K562 (cell line): ENCODE measurements around the gene HSFX3. TPM values are rescaled to one million over a fixed set of nuclear protein-coding genes. Genes with fewer than 3 reads are reported as not detected.

Source experiments
- CEBPB ChIP-seq: fragments of 450-650 bp; IDR thresholded peaks from 2 replicates; pipeline ENCODE4 v1.6.1; 2016; ENCODE audit warnings: missing genetic modification characterization, missing compliant biosample characterization
- GABPB1 ChIP-seq: sonication (generic); formaldehyde crosslinking; IDR thresholded peaks from 2 replicates; pipeline ENCODE4 v1.8.0; 2022; ENCODE audit warnings: mild to moderate bottlenecking, missing genetic modification reagents
- JUN ChIP-seq, 2 experiments: sonication (generic) in 1 of 2; formaldehyde crosslinking in 1 of 2; IDR thresholded peaks; 2 replicates each; pipeline versions ENCODE4 v1.6.1 to v1.8.0; 2012 to 2022; ENCODE audit warnings: borderline replicate concordance in 2 of 2, mild to moderate bottlenecking in 2 of 2, improper control_type of control experiment in 1 of 2, low read depth in 1 of 2, low read length in 1 of 2, missing genetic modification reagents in 1 of 2
- KAT2B ChIP-seq: IDR thresholded peaks from one replicate; pipeline ENCODE4 v1.6.1; 2012; ENCODE audit warnings: low read depth, mild to moderate bottlenecking, control low read depth, inconsistent platforms, low read length, moderate library complexity
- PATZ1 ChIP-seq: fragments of 250-450 bp; sonication (Bioruptor Pico); IDR thresholded peaks from 2 replicates; pipeline ENCODE4 v1.5.0; 2020; ENCODE audit warnings: mild to moderate bottlenecking, borderline replicate concordance
- PHF20 ChIP-seq: fragments of 450-650 bp; IDR thresholded peaks from 2 replicates; pipeline ENCODE4 v1.6.1; 2018; ENCODE audit not compliant: partially characterized antibody
- PHF8 ChIP-seq: fragments of 200-600 bp; sonication (generic); IDR thresholded peaks from 2 replicates; pipeline ENCODE4 v1.6.1; 2012; ENCODE audit warnings: mixed run types, mild to moderate bottlenecking, inconsistent platforms, low read length, moderate library complexity, borderline replicate concordance
- TSHZ1 ChIP-seq: fragments of 250-450 bp; sonication (Bioruptor Pico); IDR thresholded peaks from 2 replicates; pipeline ENCODE4 v1.4.0; 2020; ENCODE audit warnings: mild to moderate bottlenecking, moderate library complexity
- ZFX ChIP-seq: sonication (generic); formaldehyde crosslinking; IDR thresholded peaks from 2 replicates; pipeline ENCODE4 v1.8.0; 2022; ENCODE audit warnings: mild to moderate bottlenecking, missing genetic modification reagents, moderate library complexity
- ZNF24 ChIP-seq: fragments of 450-650 bp; IDR thresholded peaks from 2 replicates; pipeline ENCODE4 v1.6.1; 2016
- ZNF696 ChIP-seq: fragments of 250-450 bp; sonication (Bioruptor Pico); conservative IDR thresholded peaks from 2 replicates; pipeline ENCODE4 v1.4.0; 2020; ENCODE audit warnings: mild to moderate bottlenecking, moderate library complexity
- polyA plus RNA-seq, 8 experiments: library from polyadenylated mRNA; depleted of rRNA in 4 of 8; stranded (reverse) in 5 of 8; unstranded in 3 of 8; fragments of >200 nt; fragmentation: Nextera tagmentation in 2 of 8; fragmentation: Illumina TruSeq in 1 of 8; extraction: Ambion mirVana in 2 of 8; extraction: Trizol in 1 of 8; gene quantifications; 2 replicates each; pipeline versions ENCODE4 v1.2.1 to v1.2.3, GENCODE V29; 2011 to 2014; ENCODE audit warnings: inconsistent platforms in 1 of 8, missing spikeins in 1 of 8
- total RNA-seq, 7 experiments: library from RNA; depleted of rRNA in 6 of 7; stranded (reverse); fragments of >200 nt in 6 of 7; fragmentation: Illumina TruSeq in 2 of 7; extraction: Trizol in 2 of 7; gene quantifications; 2 replicates each; pipeline versions ENCODE4 v1.2.1 to v1.2.3, GENCODE V29; 2011 to 2021; ENCODE audit warnings: low replicate concordance in 1 of 7
- TF ChIP-seq, protein P1 (sequence below): fragments of 250-450 bp; sonication (Bioruptor Pico); IDR thresholded peaks from 2 replicates; pipeline ENCODE4 v1.5.0; 2021
- TF ChIP-seq, protein P2 (sequence below), 2 experiments: fragments of 450-650 bp in 1 of 2; sonication (generic) in 1 of 2; formaldehyde crosslinking in 1 of 2; IDR thresholded peaks in 1 of 2; conservative IDR thresholded peaks in 1 of 2; 2 replicates each; pipeline versions ENCODE4 v1.6.1 to v1.8.1; 2016 to 2023; ENCODE audit warnings: mild to moderate bottlenecking in 2 of 2, moderate library complexity in 2 of 2, inconsistent platforms in 1 of 2, missing genetic modification reagents in 1 of 2

The HSFX3 gene
- total and polyA plus RNA-seq, 9 of the 15 experiments (the other 6 are each of a cell fraction or from before 2014, with no cell fraction given) = 0.08 to 0.10 TPM; not detected in 7

- TF ChIP-seq, protein P1, sequence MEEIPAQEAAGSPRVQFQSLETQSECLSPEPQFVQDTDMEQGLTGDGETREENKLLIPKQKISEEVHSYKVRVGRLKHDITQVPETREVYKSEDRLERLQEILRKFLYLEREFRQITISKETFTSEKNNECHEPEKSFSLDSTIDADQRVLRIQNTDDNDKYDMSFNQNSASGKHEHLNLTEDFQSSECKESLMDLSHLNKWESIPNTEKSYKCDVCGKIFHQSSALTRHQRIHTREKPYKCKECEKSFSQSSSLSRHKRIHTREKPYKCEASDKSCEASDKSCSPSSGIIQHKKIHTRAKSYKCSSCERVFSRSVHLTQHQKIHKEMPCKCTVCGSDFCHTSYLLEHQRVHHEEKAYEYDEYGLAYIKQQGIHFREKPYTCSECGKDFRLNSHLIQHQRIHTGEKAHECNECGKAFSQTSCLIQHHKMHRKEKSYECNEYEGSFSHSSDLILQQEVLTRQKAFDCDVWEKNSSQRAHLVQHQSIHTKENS (CRISPR knock-in tag) = no peak
- peak; percentile 29 for TF ChIP-seq PHF20
- peak; percentile 41; the same call in 1 of the 2 replicates for TF ChIP-seq ZNF24
- TF ChIP-seq GABPB1 (CRISPR knock-in tag) = no peak
- TF ChIP-seq TSHZ1 = no peak
- no peak for TF ChIP-seq ZNF696 (CRISPR knock-in tag)
- no peak for TF ChIP-seq KAT2B
- TF ChIP-seq ZFX (CRISPR knock-in tag) = peak; percentile 93
- TF ChIP-seq PATZ1 (CRISPR knock-in tag) = no peak
- TF ChIP-seq, protein P2, sequence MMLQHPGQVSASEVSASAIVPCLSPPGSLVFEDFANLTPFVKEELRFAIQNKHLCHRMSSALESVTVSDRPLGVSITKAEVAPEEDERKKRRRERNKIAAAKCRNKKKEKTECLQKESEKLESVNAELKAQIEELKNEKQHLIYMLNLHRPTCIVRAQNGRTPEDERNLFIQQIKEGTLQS (IDR thresholded peaks at IDR 0.05) = no peak
- TF ChIP-seq, protein P2 (CRISPR knock-in tag; conservative IDR thresholded peaks at IDR 0.05) = no peak
- 0 out of 2 replicates have a peak, but pooled peaks have one; percentile 24 for TF ChIP-seq JUN (IDR thresholded peaks at IDR 0.05; ENCODE audit: borderline replicate concordance, low read depth, low read length)
- no peak for TF ChIP-seq JUN (CRISPR knock-in tag; IDR thresholded peaks at IDR 0.05; ENCODE audit: borderline replicate concordance)
- peak; percentile 37; the same call in 1 of the 2 replicates for TF ChIP-seq CEBPB (tag)
- TF ChIP-seq PHF8 = peak; percentile 91
Measured at GRCh38 chrX:149504915-149505651, 44.6 kb downstream of the HSFX3 start, which contains the start of gene IDS (continued).
